Endothelial cell of umbilical vein (primary cell): Measurements from ENCODE around the gene ITPRID1. TPM values are rescaled to one million over a fixed set of nuclear protein-coding genes. Genes with fewer than 3 reads are reported as not detected.

Experiments used
- BruUV-seq: library from RNA; stranded (reverse); fragments of 400-500 nt; replicated peaks from 2 replicates; lab custom pipeline; 2021; lab: Mats Ljungman, UMichigan
- CTCF ChIA-PET: fragments of 300-600, 350-600 bp; sonication (Branson Sonifier 250); formaldehyde crosslinking; loops from one replicate; lab custom pipeline; 2021; ENCODE audit warnings: antibody characterized with exemption, inconsistent platforms; lab: Charles Lee
- POLR2A ChIA-PET: fragments of 300-600, 350-600 bp; sonication (Branson Sonifier 250); formaldehyde crosslinking; loops from one replicate; lab custom pipeline; 2021; ENCODE audit warnings: antibody characterized with exemption, inconsistent platforms; lab: Charles Lee
- DNase-seq: peaks from one replicate; pipeline ENCODE4 v3.0.0-alpha.2; 2011; ENCODE audit warnings: low read depth, low spot score
- FAIRE-seq: peaks from 2 replicates; lab custom pipeline; 2011; peaks lifted over from hg19 to GRCh38; lab: Jason Lieb, UNC
- H2AFZ ChIP-seq: 2 replicates; pipeline ENCODE4 v1.6.0; 2012; ENCODE audit warnings: low read depth, low read length, control low read depth, inconsistent platforms
- H3K27ac ChIP-seq: 2 replicates; pipeline ENCODE4 v1.5.1; 2011; ENCODE audit warnings: low read depth, mild to moderate bottlenecking, control low read depth, low read length, moderate library complexity; ENCODE audit not compliant: insufficient read depth
- H3K27me3 ChIP-seq, 2 experiments: 2 replicates each; pipeline versions ENCODE4 v1.6.0 to v1.6.1; 2011; ENCODE audit warnings: low read length in 2 of 2, mixed read lengths in 1 of 2; ENCODE audit not compliant: control insufficient read depth in 2 of 2, insufficient read depth in 2 of 2
- H3K36me3 ChIP-seq, 2 experiments: 2 replicates in 1 of 2; 3 replicates in 1 of 2; pipeline ENCODE4 v1.5.1; 2011; ENCODE audit warnings: low read length in 2 of 2, mild to moderate bottlenecking in 1 of 2, moderate library complexity in 1 of 2; ENCODE audit not compliant: control insufficient read depth in 2 of 2, insufficient read depth in 2 of 2; ENCODE audit errors: extremely low read depth in 1 of 2
- H3K4me1 ChIP-seq: 3 replicates; pipeline ENCODE4 v1.5.1; 2011; ENCODE audit warnings: mild to moderate bottlenecking, low read length; ENCODE audit not compliant: control insufficient read depth, insufficient read depth; ENCODE audit errors: extremely low read depth
- H3K4me2 ChIP-seq: 2 replicates; pipeline ENCODE4 v1.6.1; 2011; ENCODE audit warnings: low read length, control low read depth, mixed read lengths; ENCODE audit not compliant: insufficient read depth
- H3K4me3 ChIP-seq, 3 experiments: fragments of 200-600 bp in 1 of 3; sonication (generic), shearing (Covaris generic) in 1 of 3; replicated peaks in 1 of 3; 2 replicates each; pipeline ENCODE4 v1.5.1; 2011 to 2016; ENCODE audit warnings: control low read depth in 3 of 3, low read length in 3 of 3, mild to moderate bottlenecking in 2 of 3, inconsistent platforms in 1 of 3, low read depth in 1 of 3, moderate library complexity in 1 of 3; ENCODE audit not compliant: insufficient read depth in 1 of 3
- H3K79me2 ChIP-seq: 2 replicates; pipeline ENCODE4 v1.6.0; 2012; ENCODE audit warnings: low read length, inconsistent platforms; ENCODE audit not compliant: control insufficient read depth, insufficient read depth
- H3K9ac ChIP-seq: replicated peaks from 2 replicates; pipeline ENCODE3; 2011; ENCODE audit warnings: low read length, control low read depth; ENCODE audit not compliant: insufficient read depth; ENCODE audit errors: extremely low read depth
- H3K9me1 ChIP-seq: replicated peaks from 3 replicates; pipeline ENCODE4 v1.6.0; 2011; ENCODE audit warnings: mild to moderate bottlenecking, low read length; ENCODE audit not compliant: control insufficient read depth, insufficient read depth; ENCODE audit errors: extremely low read depth
- H3K9me3 ChIP-seq: replicated peaks from 2 replicates; pipeline ENCODE4 v1.5.1; 2012; ENCODE audit warnings: low read length, inconsistent platforms; ENCODE audit not compliant: control insufficient read depth, insufficient read depth
- H4K20me1 ChIP-seq: replicated peaks from 2 replicates; pipeline ENCODE3; 2011; ENCODE audit warnings: mild to moderate bottlenecking, low read length; ENCODE audit not compliant: control insufficient read depth, insufficient read depth; ENCODE audit errors: extremely low read depth
- EZH2 ChIP-seq: IDR thresholded peaks from 2 replicates; pipeline ENCODE4 v1.6.1; 2012; ENCODE audit warnings: borderline replicate concordance, low read depth, mild to moderate bottlenecking, moderate library complexity, low read length, inconsistent platforms; ENCODE audit not compliant: severe bottlenecking
- FOS ChIP-seq: IDR thresholded peaks from 2 replicates; pipeline ENCODE4 v1.6.1; 2011; ENCODE audit warnings: mild to moderate bottlenecking, low read length, moderate library complexity, borderline replicate concordance; ENCODE audit not compliant: insufficient read depth
- GATA2 ChIP-seq: IDR thresholded peaks from 2 replicates; pipeline ENCODE4 v1.7.0; 2011; ENCODE audit warnings: low read depth, mild to moderate bottlenecking, moderate library complexity, mixed read lengths, low read length; ENCODE audit not compliant: insufficient read length, insufficient read depth
- JUN ChIP-seq: IDR thresholded peaks from 2 replicates; pipeline ENCODE4 v1.6.1; 2011; ENCODE audit warnings: borderline replicate concordance, low read depth; ENCODE audit not compliant: insufficient read length, insufficient read depth
- MYC ChIP-seq: IDR thresholded peaks from one replicate; pipeline ENCODE4 v1.6.1; 2011; ENCODE audit warnings: mild to moderate bottlenecking, low read depth, low read length
- POLR2A ChIP-seq: IDR thresholded peaks from 2 replicates; pipeline ENCODE4 v1.6.1; 2012; ENCODE audit warnings: low read depth, mild to moderate bottlenecking, control low read depth, low read length
- POLR2AphosphoS5 ChIP-seq: IDR thresholded peaks from 2 replicates; pipeline ENCODE4 v1.6.1; 2012; ENCODE audit warnings: low read depth, mild to moderate bottlenecking, control low read depth, low read length, moderate library complexity; ENCODE audit not compliant: insufficient read depth
- dilution Hi-C: fragments of 300-500 bp; cut with MboI; formaldehyde crosslinking; loops from one replicate; pipeline ENCODE4 v1.15.0; 2019; ENCODE audit warnings: low sequenced_read_pairs; ENCODE audit not compliant: extremely low pct_ligation_motif_present
- intact Hi-C: fragments of 100-400 bp; cut with micrococcal nuclease; formaldehyde crosslinking; loops from one replicate; pipeline ENCODE4 v1.10.0; 2022
- polyA plus RNA-seq, 4 experiments: library from polyadenylated mRNA; depleted of rRNA in 3 of 4; stranded (reverse) in 3 of 4; unstranded in 1 of 4; fragments of >200 nt; gene quantifications; 2 replicates each; pipeline versions ENCODE4 v1.2.1 to v1.2.3, GENCODE V29; 2011 to 2012; ENCODE audit warnings: missing spikeins in 1 of 4
- total RNA-seq: library from RNA; stranded (reverse); gene quantifications from 2 replicates; pipeline ENCODE4 v1.2.3, GENCODE V29; 2021
- TF ChIP-seq, protein P1 (sequence below), 2 donors: IDR thresholded peaks; 1 replicate in 1 of 2; 2 replicates in 1 of 2; pipeline ENCODE4 v1.5.1; 2011; ENCODE audit warnings: low read length in 2 of 2, mild to moderate bottlenecking in 2 of 2, moderate library complexity in 2 of 2, control low read depth in 1 of 2, inconsistent platforms in 1 of 2, low read depth in 1 of 2; ENCODE audit not compliant: insufficient read depth in 1 of 2; ENCODE audit errors: extremely low read depth in 1 of 2
- TF ChIP-seq, protein P2 (sequence below): IDR thresholded peaks from 2 replicates; pipeline ENCODE4 v1.6.1; 2011; ENCODE audit not compliant: insufficient read depth, insufficient read length

The ITPRID1 gene
- total and polyA plus RNA-seq, 2 donors (not counting 3 experiments of a cell fraction or from before 2014, with no cell fraction given): not detected

DNA sequence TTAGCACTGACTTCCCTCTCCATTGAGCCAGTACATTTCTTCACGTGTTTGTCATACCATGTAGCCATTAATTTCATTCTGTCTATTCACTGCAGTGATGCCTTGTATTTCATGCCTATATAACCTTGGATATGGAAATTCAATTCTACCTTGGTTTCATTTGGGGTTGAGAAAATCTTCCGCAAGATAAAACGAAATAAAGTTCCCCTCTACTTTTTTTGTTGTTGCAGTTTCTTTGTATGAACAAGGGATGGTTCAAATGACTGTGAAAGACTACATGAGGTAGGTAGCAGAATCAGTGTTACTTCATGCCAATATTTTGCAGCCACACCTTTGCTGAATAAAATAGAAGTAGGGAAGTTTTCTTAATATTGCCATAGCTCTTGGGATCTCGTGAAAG lies 55.6 kb downstream of the ITPRID1 start:
- intact Hi-C loops: no loop called here
- TF ChIP-seq EZH2 (no peak), POLR2A (no peak), GATA2 (no peak), FOS (no peak), MYC (no peak), POLR2AphosphoS5 (no peak), JUN (no peak)
- TF ChIP-seq, protein P1, sequence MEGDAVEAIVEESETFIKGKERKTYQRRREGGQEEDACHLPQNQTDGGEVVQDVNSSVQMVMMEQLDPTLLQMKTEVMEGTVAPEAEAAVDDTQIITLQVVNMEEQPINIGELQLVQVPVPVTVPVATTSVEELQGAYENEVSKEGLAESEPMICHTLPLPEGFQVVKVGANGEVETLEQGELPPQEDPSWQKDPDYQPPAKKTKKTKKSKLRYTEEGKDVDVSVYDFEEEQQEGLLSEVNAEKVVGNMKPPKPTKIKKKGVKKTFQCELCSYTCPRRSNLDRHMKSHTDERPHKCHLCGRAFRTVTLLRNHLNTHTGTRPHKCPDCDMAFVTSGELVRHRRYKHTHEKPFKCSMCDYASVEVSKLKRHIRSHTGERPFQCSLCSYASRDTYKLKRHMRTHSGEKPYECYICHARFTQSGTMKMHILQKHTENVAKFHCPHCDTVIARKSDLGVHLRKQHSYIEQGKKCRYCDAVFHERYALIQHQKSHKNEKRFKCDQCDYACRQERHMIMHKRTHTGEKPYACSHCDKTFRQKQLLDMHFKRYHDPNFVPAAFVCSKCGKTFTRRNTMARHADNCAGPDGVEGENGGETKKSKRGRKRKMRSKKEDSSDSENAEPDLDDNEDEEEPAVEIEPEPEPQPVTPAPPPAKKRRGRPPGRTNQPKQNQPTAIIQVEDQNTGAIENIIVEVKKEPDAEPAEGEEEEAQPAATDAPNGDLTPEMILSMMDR (IDR thresholded peaks at IDR 0.05; ENCODE audit: extremely low read depth in 1 of 2, insufficient read depth in 1 of 2, low read depth in 1 of 2, low read length in 2 of 2): no peak
- TF ChIP-seq, protein P2, sequence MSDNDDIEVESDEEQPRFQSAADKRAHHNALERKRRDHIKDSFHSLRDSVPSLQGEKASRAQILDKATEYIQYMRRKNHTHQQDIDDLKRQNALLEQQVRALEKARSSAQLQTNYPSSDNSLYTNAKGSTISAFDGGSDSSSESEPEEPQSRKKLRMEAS: no peak
- Histone ChIP-seq H2AFZ (no peak overlapping the region), H3K9me1 (no peaks in the 10 kb centered on the region), H4K20me1 (no peaks in the 10 kb centered on the region), H3K4me1 (no peaks in the 10 kb centered on the region), H3K79me2 (no peaks in the 10 kb centered on the region), H3K9me3 (no peaks in the 10 kb centered on the region), H3K9ac (no peak overlapping the region), H3K4me3 (no peak overlapping the region), H3K27ac (no peak overlapping the region), H3K4me2 (no peak overlapping the region), H3K36me3 (no peaks in the 10 kb centered on the region), H3K27me3 (no peaks in the 10 kb centered on the region)
- no TSS peak for BruUV-seq
- no peak for FAIRE-seq
- POLR2A ChIA-PET: no interaction called here
- dilution Hi-C loops: no loop called here
- CTCF ChIA-PET: no interaction called here
- DNase-seq: no peak
